NCI-H187 treated with DMSO at 0.1 percent for 48 hours (cell line): Measurements from ENCODE around the gene SSUH2.
"Not testable (repeated sequence)": the region's sequence is repeated elsewhere in the genome, so short reads cannot be mapped to it uniquely, and the experiment has no call there.

Experiments
- DNase-seq: peaks from one replicate; lab custom pipeline; 2025; lab: John Stamatoyannopoulos, UW

Gene SSUH2

GRCh38 chr3:8658306-8659212, 14.0 kb upstream of the SSUH2 start:
- no peak for DNase-seq

- no peak for DNase-seq
Observed at GRCh38 chr3:8657804-8658305, 13.3 kb upstream of the SSUH2 start.

GRCh38 chr3:8656240-8656639, 11.6 kb upstream of the SSUH2 start:
- DNase-seq = no peak

- DNase-seq = no peak
Observed at GRCh38 chr3:8655387-8655835, 10.8 kb upstream of the SSUH2 start.

GRCh38 chr3:8654572-8655329, 10.2 kb upstream of the SSUH2 start:
- DNase-seq = not testable (repeated sequence)

GRCh38 chr3:8653800-8654408, 9.3 kb upstream of the SSUH2 start:
- DNase-seq = no peak

GRCh38 chr3:8652324-8652987, 7.9 kb upstream of the SSUH2 start:
- DNase-seq = no peak

- no peak for DNase-seq
Observed at GRCh38 chr3:8651418-8652323, 7.1 kb upstream of the SSUH2 start.

- DNase-seq = no peak
Observed at GRCh38 chr3:8650583-8651416, 6.2 kb upstream of the SSUH2 start.

- no peak for DNase-seq
Observed at GRCh38 chr3:8649757-8650156, 5.2 kb upstream of the SSUH2 start.

- DNase-seq = no peak
Observed at GRCh38 chr3:8648909-8649741, 4.5 kb upstream of the SSUH2 start.

GRCh38 chr3:8647137-8647985, 2.8 kb upstream of the SSUH2 start:
- DNase-seq = no peak

- DNase-seq = no peak
Observed at GRCh38 chr3:8646313-8646938, 1.8 kb upstream of the SSUH2 start.

GRCh38 chr3:8645712-8646111, 1.1 kb upstream of the SSUH2 start:
- no peak for DNase-seq

- DNase-seq = no peak
Observed at GRCh38 chr3:8643693-8644365, 769 bp downstream of the SSUH2 start.

- DNase-seq = no peak
Observed at GRCh38 chr3:8642001-8642400, 2.6 kb downstream of the SSUH2 start.

GRCh38 chr3:8641472-8641871, 3.1 kb downstream of the SSUH2 start:
- DNase-seq = no peak
